Measurements from ENCODE around the gene MVB12B. TPM values are rescaled to one million over a fixed set of nuclear protein-coding genes. Genes with fewer than 3 reads are reported as not detected.

Gene MVB12B
- total RNA-seq, 1 experiment from 2014 or later = 6.1 TPM

GRCh38 chr9:126329476-126330275 is 3.0 kb downstream of the MVB12B start:
- DNase-seq (ENCODE audit: low read depth) = peak; percentile 24

GRCh38 chr9:126330536-126330935 is 3.9 kb downstream of the MVB12B start:
- no peak for DNase-seq (ENCODE audit: low read depth)

GRCh38 chr9:126331964-126332748 is 5.5 kb downstream of the MVB12B start:
- DNase-seq (ENCODE audit: low read depth) = no peak

- no peak for DNase-seq (ENCODE audit: low read depth)
Observed at GRCh38 chr9:126334721-126335621, 8.3 kb downstream of the MVB12B start.

GRCh38 chr9:126335837-126336735 is 9.5 kb downstream of the MVB12B start:
- DNase-seq (ENCODE audit: low read depth) = no peak

- no peak for DNase-seq (ENCODE audit: low read depth)
Observed at GRCh38 chr9:126336736-126337325, 10.2 kb downstream of the MVB12B start.

GRCh38 chr9:126337729-126338372 is 11.2 kb downstream of the MVB12B start:
- no peak for DNase-seq (ENCODE audit: low read depth)

- DNase-seq (ENCODE audit: low read depth) = no peak
Observed at GRCh38 chr9:126338945-126339344, 12.3 kb downstream of the MVB12B start.

GRCh38 chr9:126341426-126341825 is 14.8 kb downstream of the MVB12B start:
- DNase-seq (ENCODE audit: low read depth) = no peak

- DNase-seq (ENCODE audit: low read depth) = no peak
Observed at GRCh38 chr9:126341902-126342301, 15.3 kb downstream of the MVB12B start.

- DNase-seq (ENCODE audit: low read depth) = no peak
Observed at GRCh38 chr9:126342621-126343031, 16.0 kb downstream of the MVB12B start.

GRCh38 chr9:126343271-126343700 is 16.7 kb downstream of the MVB12B start:
- DNase-seq (ENCODE audit: low read depth) = no peak

- no peak for DNase-seq (ENCODE audit: low read depth)
Observed at GRCh38 chr9:126346031-126346430, 19.4 kb downstream of the MVB12B start.

GRCh38 chr9:126347093-126347492 is 20.5 kb downstream of the MVB12B start:
- no peak for DNase-seq (ENCODE audit: low read depth)

GRCh38 chr9:126347911-126348760 is 21.5 kb downstream of the MVB12B start:
- peak; percentile 52 for DNase-seq (ENCODE audit: low read depth)

- no peak for DNase-seq (ENCODE audit: low read depth)
Observed at GRCh38 chr9:126348911-126349550, 22.4 kb downstream of the MVB12B start.

GRCh38 chr9:126354887-126355770 is 28.5 kb downstream of the MVB12B start:
- no peak for DNase-seq (ENCODE audit: low read depth)

All from Daoy (cell line).